HepG2 (cell line): ENCODE measurements around the gene CYSRT1. TPM values are rescaled to one million over a fixed set of nuclear protein-coding genes. Genes with fewer than 3 reads are reported as not detected.
A peak's percentile ranks its signal among the peaks of the same experiment; 100 is the strongest.

Source experiments
- ATAC-seq: fragments of 200-7000 bp; cut with Tn5 transposase; 3 replicates; pipeline ENCODE4 v1.9.1; 2020; ENCODE audit warnings: mild to moderate bottlenecking, moderate library complexity
- BruUV-seq: library from RNA; stranded (reverse); fragments of 400-500 nt; replicated peaks from 2 replicates; lab custom pipeline; 2021; lab: Mats Ljungman, UMichigan
- CTCF ChIA-PET: fragments of 300-600 bp; formaldehyde crosslinking; extraction: SDS; loops from one replicate; lab custom pipeline; 2021; ENCODE audit warnings: low total read pairs, inconsistent platforms, low intra/inter-chr PET ratio; lab: Yijun Ruan, JAX
- POLR2A ChIA-PET: fragments of 350-600 bp; sonication (Branson Sonifier 250); formaldehyde crosslinking; loops from one replicate; lab custom pipeline; 2020; ENCODE audit warnings: antibody characterized with exemption, inconsistent platforms; lab: Yijun Ruan, JAX
- DNase-seq: peaks from one replicate; pipeline ENCODE4 v3.0.0-alpha.2; 2015; ENCODE audit warnings: low spot score
- FAIRE-seq: peaks from 3 replicates; lab custom pipeline; 2011; peaks lifted over from hg19 to GRCh38; lab: Jason Lieb, UNC
- H2AFZ ChIP-seq: one replicate; pipeline ENCODE4 v1.6.1; 2011; ENCODE audit warnings: low read length, inconsistent platforms
- H3K27ac ChIP-seq: fragments of 300-600 bp; 3 replicates; pipeline ENCODE4 v1.8.0; 2011; ENCODE audit warnings: mixed run types, mild to moderate bottlenecking, mixed read lengths, low read length, inconsistent platforms; ENCODE audit not compliant: insufficient read depth; ENCODE audit errors: extremely low read length
- H3K27me3 ChIP-seq, 2 experiments: fragments of 200-600 bp in 1 of 2; 2 replicates in 1 of 2; 3 replicates in 1 of 2; pipeline versions ENCODE4 v1.6.0 to v1.8.0; 2011; ENCODE audit warnings: low read length in 2 of 2, mild to moderate bottlenecking in 2 of 2, moderate library complexity in 2 of 2, inconsistent platforms in 1 of 2; ENCODE audit not compliant: insufficient read depth in 2 of 2, control insufficient read depth in 1 of 2
- H3K36me3 ChIP-seq, 2 experiments: fragments of 200-600 bp in 1 of 2; replicated peaks in 1 of 2; 2 replicates in 1 of 2; 3 replicates in 1 of 2; pipeline versions ENCODE4 v1.5.1 to v1.8.0; 2011; ENCODE audit warnings: low read length in 2 of 2, inconsistent platforms in 1 of 2; ENCODE audit not compliant: insufficient read depth in 2 of 2, control insufficient read depth in 1 of 2
- H3K4me1 ChIP-seq: 2 replicates; pipeline ENCODE4 v1.5.1; 2012; ENCODE audit warnings: low read length, inconsistent platforms; ENCODE audit not compliant: insufficient read depth
- H3K4me2 ChIP-seq: 2 replicates; pipeline ENCODE4 v1.6.0; 2011; ENCODE audit warnings: low read depth, low read length, inconsistent platforms
- H3K4me3 ChIP-seq, 3 experiments: fragments of 200-600 bp in 1 of 3; sonication (generic), shearing (Covaris generic) in 1 of 3; replicated peaks in 1 of 3; 2 replicates each; pipeline ENCODE4 v1.5.1; 2011 to 2016; ENCODE audit warnings: low read length in 3 of 3, inconsistent platforms in 2 of 3, low read depth in 2 of 3, mild to moderate bottlenecking in 2 of 3, control low read depth in 1 of 3, mixed read lengths in 1 of 3; ENCODE audit not compliant: insufficient read depth in 1 of 3
- H3K79me2 ChIP-seq: one replicate; pipeline ENCODE4 v1.6.1; 2011; ENCODE audit warnings: low read length, inconsistent platforms; ENCODE audit not compliant: insufficient read depth
- H3K9ac ChIP-seq: 2 replicates; pipeline ENCODE4 v1.6.0; 2011; ENCODE audit warnings: mild to moderate bottlenecking, low read depth, low read length, inconsistent platforms; ENCODE audit not compliant: insufficient read depth
- H3K9me3 ChIP-seq: 2 replicates; pipeline ENCODE4 v1.5.1; 2012; ENCODE audit warnings: mild to moderate bottlenecking, low read length
- H4K20me1 ChIP-seq: 2 replicates; pipeline ENCODE4 v1.6.0; 2011; ENCODE audit warnings: inconsistent platforms, mild to moderate bottlenecking, low read length, moderate library complexity; ENCODE audit not compliant: insufficient read depth
- AGO1 ChIP-seq: fragments of 200-400 bp; formaldehyde crosslinking; IDR thresholded peaks from 2 replicates; pipeline ENCODE4 v1.6.1; 2017; ENCODE audit warnings: mild to moderate bottlenecking, low read depth, low read length, moderate library complexity; ENCODE audit not compliant: poor library complexity, severe bottlenecking
- ATF7 ChIP-seq, 2 experiments: fragments of 450-650 bp in 1 of 2; sonication (generic) in 1 of 2; formaldehyde crosslinking in 1 of 2; IDR thresholded peaks; 2 replicates each; pipeline versions ENCODE4 v1.4.0 to v1.6.1; 2016 to 2020; ENCODE audit warnings: antibody characterized with exemption in 1 of 2, mild to moderate bottlenecking in 1 of 2, missing genetic modification reagents in 1 of 2
- HBP1 ChIP-seq: IDR thresholded peaks from 2 replicates; pipeline ENCODE4 v1.6.1; 2016; ENCODE audit warnings: low read depth, control low read depth
- HNF4A ChIP-seq: sonication (generic); formaldehyde crosslinking; IDR thresholded peaks from 2 replicates; pipeline ENCODE4 v1.4.0; 2020; ENCODE audit warnings: missing genetic modification reagents
- IRF2 ChIP-seq: IDR thresholded peaks from 2 replicates; pipeline ENCODE4 v1.6.1; 2018; ENCODE audit warnings: missing genetic modification reagents, missing compliant biosample characterization
- IRX3 ChIP-seq: sonication (generic); formaldehyde crosslinking; IDR thresholded peaks from 2 replicates; pipeline ENCODE4 v1.8.1; 2023; ENCODE audit warnings: mild to moderate bottlenecking, low read depth, missing genetic modification reagents, borderline replicate concordance
- POLR2AphosphoS2 ChIP-seq: IDR thresholded peaks from 2 replicates; pipeline ENCODE4 v1.6.1; 2011; ENCODE audit warnings: low read depth, low read length, improper control_type of control experiment
- SAFB2 ChIP-seq: sonication (generic); formaldehyde crosslinking; IDR thresholded peaks from 2 replicates; pipeline ENCODE4 v1.5.1; 2020; ENCODE audit warnings: missing genetic modification reagents, low read depth, mild to moderate bottlenecking, borderline replicate concordance
- ZBTB38 ChIP-seq: sonication (generic); formaldehyde crosslinking; IDR thresholded peaks from 2 replicates; pipeline ENCODE4 v1.5.1; 2020; ENCODE audit warnings: mild to moderate bottlenecking, missing genetic modification reagents
- ZNF251 ChIP-seq: sonication (generic); formaldehyde crosslinking; IDR thresholded peaks from 2 replicates; pipeline ENCODE4 v1.9.0; 2021; ENCODE audit warnings: mild to moderate bottlenecking, missing genetic modification reagents
- ZNF331 ChIP-seq: sonication (generic); formaldehyde crosslinking; IDR thresholded peaks from 2 replicates; pipeline ENCODE4 v1.4.0; 2020; ENCODE audit warnings: missing genetic modification reagents
- ZNF558 ChIP-seq: sonication (generic); formaldehyde crosslinking; IDR thresholded peaks from 2 replicates; pipeline ENCODE4 v1.9.0; 2022; ENCODE audit warnings: mild to moderate bottlenecking, missing genetic modification reagents, borderline replicate concordance
- ZNF770 ChIP-seq: sonication (generic); formaldehyde crosslinking; IDR thresholded peaks from 2 replicates; pipeline ENCODE4 v1.5.0; 2020; ENCODE audit warnings: mild to moderate bottlenecking, missing genetic modification reagents
- ZNF883 ChIP-seq: sonication (generic); formaldehyde crosslinking; IDR thresholded peaks from 2 replicates; pipeline ENCODE4 v1.5.1; 2020; ENCODE audit warnings: mild to moderate bottlenecking, missing genetic modification reagents; ENCODE audit errors: not compliant biosample characterization
- ZSCAN30 ChIP-seq: sonication (generic); formaldehyde crosslinking; IDR thresholded peaks from 2 replicates; pipeline ENCODE4 v1.5.0; 2020; ENCODE audit warnings: mild to moderate bottlenecking, missing genetic modification reagents
- WGBS: methylation state at CpG from one replicate; pipeline ENCODE4 v1.1.6; 2017; ENCODE audit warnings: low lambda C conversion rate; 5-methylcytosine and 5-hydroxymethylcytosine counted together
- in situ Hi-C: cut with HindIII; loops from 2 replicates; pipeline ENCODE4 v1.10.0; 2017; ENCODE audit warnings: low pct_unique_long_range_greater_than_20kb; ENCODE audit not compliant: extremely low pct_ligation_motif_present
- intact Hi-C: fragments of 100-400 bp; cut with micrococcal nuclease; formaldehyde crosslinking; loops from one replicate; pipeline ENCODE4 v1.10.0; 2022; ENCODE audit not compliant: unreplicated experiment
- polyA plus RNA-seq, 8 experiments: library from polyadenylated mRNA; depleted of rRNA in 3 of 8; stranded (reverse) in 7 of 8; unstranded in 1 of 8; fragments of >200 nt; fragmentation: Illumina TruSeq in 4 of 8; extraction: Trizol in 4 of 8; gene quantifications; 2 replicates each; pipeline versions ENCODE4 v1.2.1 to v1.2.3, GENCODE V29; 2011 to 2016; ENCODE audit warnings: low read depth in 4 of 8, missing spikeins in 1 of 8, mixed read lengths in 1 of 8; ENCODE audit not compliant: insufficient read depth in 1 of 8
- total RNA-seq, 5 experiments: library from RNA; depleted of rRNA; stranded (reverse); fragments of >200 nt; fragmentation: Illumina TruSeq; extraction: Trizol; gene quantifications; 2 replicates each; pipeline ENCODE4 v1.2.3, GENCODE V29; 2016; ENCODE audit warnings: low read depth in 1 of 5
- TF ChIP-seq, protein P1 (sequence below): sonication (generic); formaldehyde crosslinking; IDR thresholded peaks from 2 replicates; pipeline ENCODE4 v1.4.0; 2020; ENCODE audit warnings: missing genetic modification reagents

CYSRT1 gene
- total and polyA plus RNA-seq, 2 of the 13 experiments (the other 11 are each of a cell fraction or from before 2014, with no cell fraction given), result 1.5 to 2.1 TPM

DNA sequence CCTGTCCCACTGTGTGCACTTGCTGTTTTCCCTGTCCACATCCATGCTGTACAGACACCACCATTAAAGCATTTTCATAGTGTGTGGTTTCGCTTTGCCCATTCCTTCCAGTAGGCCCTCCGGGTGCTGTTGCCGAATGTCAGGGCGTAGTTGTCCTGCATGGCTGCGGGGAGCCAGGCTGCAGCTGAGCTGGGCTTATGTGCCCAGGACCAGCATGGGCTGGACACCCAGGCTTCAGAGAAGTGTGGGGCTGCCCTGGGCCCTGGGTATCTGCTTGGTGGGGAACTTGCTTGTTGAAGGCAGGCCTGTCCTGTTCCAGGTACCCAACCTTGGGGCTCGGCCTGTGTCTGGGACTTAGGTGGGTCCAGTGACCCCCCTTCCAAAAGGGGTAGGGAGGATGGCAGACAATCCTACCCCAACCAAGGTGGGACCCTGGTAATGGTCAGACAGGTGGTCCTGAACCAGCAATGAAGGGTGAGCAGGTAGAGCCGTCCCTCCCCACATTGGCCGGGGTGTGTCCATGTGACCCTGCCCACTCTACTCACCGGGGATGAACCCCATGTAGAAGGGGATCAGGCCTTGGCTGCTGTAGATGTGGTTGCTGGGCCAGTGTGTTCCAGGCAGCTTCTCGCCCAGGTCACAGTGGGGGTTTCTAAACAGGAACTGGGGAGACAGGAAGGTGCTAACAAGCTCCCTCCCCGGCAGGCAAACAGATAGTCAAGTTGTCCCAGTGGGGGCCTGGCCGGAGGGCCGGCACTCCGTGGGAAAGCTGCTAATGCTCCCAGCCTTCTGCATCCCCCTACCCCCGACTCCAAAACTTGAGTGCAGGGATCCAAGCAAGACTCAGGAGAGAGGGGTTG, 18.9 kb downstream of the CYSRT1 start:
- H3K9me3 ChIP-seq, result no peaks in the 10 kb centered on the region
- H3K4me1 ChIP-seq, result peaks cover 64% of the 10 kb centered on the region
- peaks cover 2 to 9% of the 10 kb centered on the region in 2 experiments; a peak in 2 of 5 replicates for H3K27me3 ChIP-seq
- ATAC-seq (peak; percentile 0; the same call in 1 of the 3 replicates), DNase-seq (no peak), FAIRE-seq (no peak)
- H3K9ac ChIP-seq, result no peak overlapping the region
- intact Hi-C loops (no loop called here), in situ Hi-C loops (no loop called here)
- ChIA-PET CTCF (no interaction called here), POLR2A (interaction anchor here (1.2 to 7.7 kb wide), 6 partner anchors 10 to 173 kb away, joined by 5 to 317 read pairs (median 5); partner anchors contain the start of genes ANAPC2, NELFB, SAPCD2 and SSNA1)
- H3K79me2 ChIP-seq, result peaks cover 28% of the 10 kb centered on the region
- no TSS peak for BruUV-seq
- H3K4me3 ChIP-seq, result no peak overlapping the region; a peak in 1 of 6 replicates
- peak overlapping the region; percentile 99 for H3K4me2 ChIP-seq
- peaks cover 4 to 19% of the 10 kb centered on the region in 2 experiments; a peak in 4 of 5 replicates for H3K36me3 ChIP-seq
- H4K20me1 ChIP-seq, result peaks cover 27% of the 10 kb centered on the region
- 78% methylated on average over 3 of the region's 15 CpGs for WGBS
- no peak overlapping the region for H2AFZ ChIP-seq
- H3K27ac ChIP-seq, result no peak overlapping the region
- TF ChIP-seq ZNF331 (CRISPR knock-in tag) (0 out of 2 replicates have a peak, but pooled peaks have one; percentile 7), ZNF558 (CRISPR knock-in tag) (no peak), ZNF883 (CRISPR knock-in tag) (no peak), ZNF770 (no peak), AGO1 (peak; percentile 96), ZSCAN30 (CRISPR knock-in tag) (0 out of 2 replicates have a peak, but pooled peaks have one; percentile 70), POLR2AphosphoS2 (no peak; the same call in 1 of the 2 replicates), ZBTB38 (CRISPR knock-in tag) (peak; percentile 80), HBP1 (CRISPR knock-in tag) (no peak), IRF2 (CRISPR knock-in tag) (0 out of 2 replicates have a peak, but pooled peaks have one; percentile 13), HNF4A (no peak), IRX3 (0 out of 2 replicates have a peak, but pooled peaks have one; percentile 52), SAFB2 (CRISPR knock-in tag) (peak; percentile 66; the same call in 1 of the 2 replicates), ATF7 (IDR thresholded peaks at IDR 0.05) (no peak), ATF7 (CRISPR knock-in tag; IDR thresholded peaks at IDR 0.05) (no peak), ZNF251 (CRISPR knock-in tag) (no peak)
- TF ChIP-seq, protein P1, sequence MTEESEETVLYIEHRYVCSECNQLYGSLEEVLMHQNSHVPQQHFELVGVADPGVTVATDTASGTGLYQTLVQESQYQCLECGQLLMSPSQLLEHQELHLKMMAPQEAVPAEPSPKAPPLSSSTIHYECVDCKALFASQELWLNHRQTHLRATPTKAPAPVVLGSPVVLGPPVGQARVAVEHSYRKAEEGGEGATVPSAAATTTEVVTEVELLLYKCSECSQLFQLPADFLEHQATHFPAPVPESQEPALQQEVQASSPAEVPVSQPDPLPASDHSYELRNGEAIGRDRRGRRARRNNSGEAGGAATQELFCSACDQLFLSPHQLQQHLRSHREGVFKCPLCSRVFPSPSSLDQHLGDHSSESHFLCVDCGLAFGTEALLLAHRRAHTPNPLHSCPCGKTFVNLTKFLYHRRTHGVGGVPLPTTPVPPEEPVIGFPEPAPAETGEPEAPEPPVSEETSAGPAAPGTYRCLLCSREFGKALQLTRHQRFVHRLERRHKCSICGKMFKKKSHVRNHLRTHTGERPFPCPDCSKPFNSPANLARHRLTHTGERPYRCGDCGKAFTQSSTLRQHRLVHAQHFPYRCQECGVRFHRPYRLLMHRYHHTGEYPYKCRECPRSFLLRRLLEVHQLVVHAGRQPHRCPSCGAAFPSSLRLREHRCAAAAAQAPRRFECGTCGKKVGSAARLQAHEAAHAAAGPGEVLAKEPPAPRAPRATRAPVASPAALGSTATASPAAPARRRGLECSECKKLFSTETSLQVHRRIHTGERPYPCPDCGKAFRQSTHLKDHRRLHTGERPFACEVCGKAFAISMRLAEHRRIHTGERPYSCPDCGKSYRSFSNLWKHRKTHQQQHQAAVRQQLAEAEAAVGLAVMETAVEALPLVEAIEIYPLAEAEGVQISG, result peak; percentile 9; the same call in 1 of the 2 replicates
